Liver (tissue), 5 donors: Measurements from ENCODE around the gene OMP. TPM values are rescaled to one million over a fixed set of nuclear protein-coding genes. Genes with fewer than 3 reads are reported as not detected.

Experiments used
- polyA plus RNA-seq, 2 donors: library from polyadenylated mRNA; stranded (reverse) in 1 of 2; unstranded in 1 of 2; fragments of 200-250 nt in 1 of 2; fragments of >200 nt in 1 of 2; fragmentation: Nextera tagmentation in 1 of 2; extraction: Ambion mirVana in 1 of 2; gene quantifications; one replicate each; pipeline versions ENCODE4 v1.2.1 to v1.2.3, GENCODE V29; 2013 to 2015
- total RNA-seq, 2 donors: library from RNA; depleted of rRNA; stranded (reverse); fragments of >200 nt; gene quantifications; one replicate each; pipeline ENCODE4 v1.2.3, GENCODE V29; 2014
- TF ChIP-seq, protein P1 (sequence below): IDR thresholded peaks from 2 replicates; pipeline ENCODE4 v1.6.1; 2016; ENCODE audit warnings: antibody characterized with exemption, mild to moderate bottlenecking
- TF ChIP-seq, protein P2 (sequence below): IDR thresholded peaks from 2 replicates; pipeline ENCODE4 v1.6.1; 2016; ENCODE audit warnings: antibody characterized with exemption
- donor health status: healthy.
- donor health status: healthy.
- donor health status: healthy.

The OMP gene
- total and polyA plus RNA-seq, 4 donors, result 0.24 to 0.75 (median 0.65) TPM; not detected in 1

- TF ChIP-seq, protein P1, sequence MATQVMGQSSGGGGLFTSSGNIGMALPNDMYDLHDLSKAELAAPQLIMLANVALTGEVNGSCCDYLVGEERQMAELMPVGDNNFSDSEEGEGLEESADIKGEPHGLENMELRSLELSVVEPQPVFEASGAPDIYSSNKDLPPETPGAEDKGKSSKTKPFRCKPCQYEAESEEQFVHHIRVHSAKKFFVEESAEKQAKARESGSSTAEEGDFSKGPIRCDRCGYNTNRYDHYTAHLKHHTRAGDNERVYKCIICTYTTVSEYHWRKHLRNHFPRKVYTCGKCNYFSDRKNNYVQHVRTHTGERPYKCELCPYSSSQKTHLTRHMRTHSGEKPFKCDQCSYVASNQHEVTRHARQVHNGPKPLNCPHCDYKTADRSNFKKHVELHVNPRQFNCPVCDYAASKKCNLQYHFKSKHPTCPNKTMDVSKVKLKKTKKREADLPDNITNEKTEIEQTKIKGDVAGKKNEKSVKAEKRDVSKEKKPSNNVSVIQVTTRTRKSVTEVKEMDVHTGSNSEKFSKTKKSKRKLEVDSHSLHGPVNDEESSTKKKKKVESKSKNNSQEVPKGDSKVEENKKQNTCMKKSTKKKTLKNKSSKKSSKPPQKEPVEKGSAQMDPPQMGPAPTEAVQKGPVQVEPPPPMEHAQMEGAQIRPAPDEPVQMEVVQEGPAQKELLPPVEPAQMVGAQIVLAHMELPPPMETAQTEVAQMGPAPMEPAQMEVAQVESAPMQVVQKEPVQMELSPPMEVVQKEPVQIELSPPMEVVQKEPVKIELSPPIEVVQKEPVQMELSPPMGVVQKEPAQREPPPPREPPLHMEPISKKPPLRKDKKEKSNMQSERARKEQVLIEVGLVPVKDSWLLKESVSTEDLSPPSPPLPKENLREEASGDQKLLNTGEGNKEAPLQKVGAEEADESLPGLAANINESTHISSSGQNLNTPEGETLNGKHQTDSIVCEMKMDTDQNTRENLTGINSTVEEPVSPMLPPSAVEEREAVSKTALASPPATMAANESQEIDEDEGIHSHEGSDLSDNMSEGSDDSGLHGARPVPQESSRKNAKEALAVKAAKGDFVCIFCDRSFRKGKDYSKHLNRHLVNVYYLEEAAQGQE, result no peak
- TF ChIP-seq, protein P2, sequence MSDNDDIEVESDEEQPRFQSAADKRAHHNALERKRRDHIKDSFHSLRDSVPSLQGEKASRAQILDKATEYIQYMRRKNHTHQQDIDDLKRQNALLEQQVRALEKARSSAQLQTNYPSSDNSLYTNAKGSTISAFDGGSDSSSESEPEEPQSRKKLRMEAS, result no peak
These were observed 50.2 kb downstream of the OMP start (continued) for GRCh38 chr11:77152846-77153245.

Other genes starting within 250 kb of the OMP start
- 1 to 10 TPM; 3.9 to 5.9 TPM for gene ACER3, start 241.9 kb upstream of the OMP start, total RNA-seq
- gene ACER3, start 241.9 kb upstream of the OMP start, polyA plus RNA-seq, result 1 to 10 TPM; 1.9 to 4.5 TPM
- not detected for gene B3GNT6, start 68.4 kb upstream of the OMP start, total RNA-seq
- gene B3GNT6, start 68.4 kb upstream of the OMP start, polyA plus RNA-seq, result not detected
- gene CAPN5, start 35.9 kb upstream of the OMP start, total RNA-seq, result 10 to 100 TPM in 1 of 2 donors, 1 to 10 TPM in 1; 6.5 to 25.8 TPM
- 10 to 100 TPM; 18.1 to 18.3 TPM for gene CAPN5, start 35.9 kb upstream of the OMP start, polyA plus RNA-seq
- 10 to 100 TPM in 1 of 2 donors, 1 to 10 TPM in 1; 7.3 to 33.6 TPM for gene MYO7A, start 25.4 kb downstream of the OMP start, total RNA-seq
- gene MYO7A, start 25.4 kb downstream of the OMP start, polyA plus RNA-seq, result 10 to 100 TPM in 1 of 2 donors, 1 to 10 TPM in 1; 8.3 to 14.3 TPM
- gene GDPD4, start 198.8 kb downstream of the OMP start, total RNA-seq, result under 1 TPM in 1 of 2 donors, not detected in 1; 0.08 TPM
- 1 to 10 TPM in 1 of 2 donors, not detected in 1; 1.1 TPM for gene GDPD4, start 198.8 kb downstream of the OMP start, polyA plus RNA-seq